ENCODE results near the gene TEKT5.

GRCh38 chr16:10666291-10666690, 28.4 kb downstream of the TEKT5 start:
- no peak for TF ChIP-seq CTCF (IDR thresholded peaks at IDR 0.05)
- no peak for TF ChIP-seq POLR2A (IDR thresholded peaks at IDR 0.05)

Data from body of pancreas (tissue), 4 donors.